Thoracic aorta (tissue), 2 donors: ENCODE data around the gene SGCE. TPM values are rescaled to one million over a fixed set of nuclear protein-coding genes. Genes with fewer than 3 reads are reported as not detected.

ENCODE experiments used
- ATAC-seq: fragments of 150-250 bp; one replicate; pipeline ENCODE4 v1.8.0; 2017; ENCODE audit warnings: low read depth; ENCODE audit not compliant: insufficient number of reproducible peaks, low FRiP score
- DNase-seq: peaks from one replicate; pipeline ENCODE4 v3.0.0-alpha.2; 2020; ENCODE audit warnings: low spot score
- H3K27ac ChIP-seq, 2 donors: fragments of 200-600 bp; sonication (generic); 1 replicate in 1 of 2; 2 replicates in 1 of 2; pipeline ENCODE4 v1.5.1; 2016; ENCODE audit warnings: mild to moderate bottlenecking in 2 of 2, moderate library complexity in 2 of 2
- H3K27me3 ChIP-seq: fragments of 200-600 bp; sonication (generic); replicated peaks from 2 replicates; pipeline ENCODE4 v1.6.0; 2016; ENCODE audit warnings: mild to moderate bottlenecking; ENCODE audit not compliant: insufficient read depth
- H3K36me3 ChIP-seq: fragments of 200-600 bp; sonication (generic); one replicate; pipeline ENCODE4 v1.5.1; 2016
- H3K4me1 ChIP-seq, 2 donors: fragments of 200-600 bp; sonication (generic); 1 replicate in 1 of 2; 2 replicates in 1 of 2; pipeline versions ENCODE4 v1.5.1 to v1.6.0; 2016; ENCODE audit warnings: low read depth in 2 of 2, mild to moderate bottlenecking in 1 of 2; ENCODE audit not compliant: control insufficient read depth in 1 of 2
- H3K4me3 ChIP-seq: fragments of 200-600 bp; sonication (generic); 2 replicates; pipeline ENCODE4 v1.5.1; 2016; ENCODE audit warnings: mild to moderate bottlenecking
- H3K9me3 ChIP-seq: fragments of 200-600 bp; sonication (generic); 2 replicates; pipeline ENCODE4 v1.5.1; 2016
- total RNA-seq, 2 donors: library from RNA; depleted of rRNA; stranded (reverse); fragments of >200 nt; gene quantifications; one replicate each; pipeline versions ENCODE4 v1.1.0 to v1.2.3, GENCODE V29; 2016
- TF ChIP-seq, protein P1 (sequence below): fragments of 200-600 bp; sonication (generic); IDR thresholded peaks from one replicate; pipeline ENCODE4 v1.5.1; 2019; ENCODE audit warnings: antibody characterized with exemption

The SGCE gene
- total RNA-seq, 2 donors from 2014 or later = 106 to 131 TPM

DNA sequence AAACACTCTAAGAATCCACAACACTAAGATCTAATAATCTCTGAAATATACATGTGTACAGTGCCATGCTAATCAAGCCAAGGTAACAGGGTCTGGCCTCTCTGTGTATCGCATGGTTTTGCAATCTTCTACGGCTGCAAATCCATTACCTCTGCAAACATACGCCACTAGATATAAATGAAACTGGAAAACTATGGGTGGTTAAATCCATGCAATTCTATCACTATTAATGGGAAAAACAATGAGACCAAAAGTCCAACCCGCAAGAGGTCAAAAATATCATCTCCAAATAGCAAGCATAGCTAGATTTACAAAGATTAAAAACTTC, 23.0 kb downstream of the SGCE start:
- Histone ChIP-seq H3K4me1 (peaks cover 7 to 8% of the 10 kb centered on the region in 2 donors), H3K36me3 (no peaks in the 10 kb centered on the region), H3K27ac (no peak overlapping the region), H3K9me3 (no peaks in the 10 kb centered on the region), H3K27me3 (no peaks in the 10 kb centered on the region), H3K4me3 (no peak overlapping the region)
- TF ChIP-seq, protein P1, sequence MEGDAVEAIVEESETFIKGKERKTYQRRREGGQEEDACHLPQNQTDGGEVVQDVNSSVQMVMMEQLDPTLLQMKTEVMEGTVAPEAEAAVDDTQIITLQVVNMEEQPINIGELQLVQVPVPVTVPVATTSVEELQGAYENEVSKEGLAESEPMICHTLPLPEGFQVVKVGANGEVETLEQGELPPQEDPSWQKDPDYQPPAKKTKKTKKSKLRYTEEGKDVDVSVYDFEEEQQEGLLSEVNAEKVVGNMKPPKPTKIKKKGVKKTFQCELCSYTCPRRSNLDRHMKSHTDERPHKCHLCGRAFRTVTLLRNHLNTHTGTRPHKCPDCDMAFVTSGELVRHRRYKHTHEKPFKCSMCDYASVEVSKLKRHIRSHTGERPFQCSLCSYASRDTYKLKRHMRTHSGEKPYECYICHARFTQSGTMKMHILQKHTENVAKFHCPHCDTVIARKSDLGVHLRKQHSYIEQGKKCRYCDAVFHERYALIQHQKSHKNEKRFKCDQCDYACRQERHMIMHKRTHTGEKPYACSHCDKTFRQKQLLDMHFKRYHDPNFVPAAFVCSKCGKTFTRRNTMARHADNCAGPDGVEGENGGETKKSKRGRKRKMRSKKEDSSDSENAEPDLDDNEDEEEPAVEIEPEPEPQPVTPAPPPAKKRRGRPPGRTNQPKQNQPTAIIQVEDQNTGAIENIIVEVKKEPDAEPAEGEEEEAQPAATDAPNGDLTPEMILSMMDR = no peak
- no peak for ATAC-seq
- DNase-seq = no peak

DNA sequence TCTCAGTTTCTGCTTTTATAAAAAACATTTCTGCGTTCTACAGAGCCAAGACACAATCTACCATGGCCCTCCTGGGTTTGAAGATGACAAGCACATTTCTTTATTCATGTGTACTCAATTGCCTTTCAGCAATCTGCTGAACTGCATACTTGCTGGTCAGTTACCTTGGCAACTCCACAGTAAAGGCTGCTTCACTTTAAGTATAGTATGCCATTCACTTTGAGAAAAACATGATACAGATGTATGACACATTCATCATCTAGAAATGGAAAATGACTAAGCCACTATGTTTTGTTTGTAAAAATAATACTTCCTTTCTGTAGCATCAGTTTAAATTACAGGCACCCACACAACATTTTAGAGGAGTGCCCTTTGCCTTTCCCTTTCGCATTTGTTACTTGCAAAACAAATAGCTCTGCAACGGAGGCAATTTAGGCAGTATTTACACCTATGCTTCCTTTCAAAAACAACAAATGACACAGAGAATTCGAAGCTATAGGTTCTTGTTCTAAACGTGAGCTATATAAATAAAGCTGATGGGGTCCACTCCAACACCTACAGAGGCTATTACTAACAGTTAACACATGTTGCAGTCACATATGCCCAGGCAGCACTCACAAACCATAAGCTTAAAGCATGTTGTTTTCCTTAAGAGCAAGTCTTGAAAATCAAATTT, 23.5 kb downstream of the SGCE start:
- H3K27ac ChIP-seq = no peak overlapping the region
- no peak for DNase-seq
- no peaks in the 10 kb centered on the region for H3K27me3 ChIP-seq
- H3K9me3 ChIP-seq = no peaks in the 10 kb centered on the region
- TF ChIP-seq, protein P1 = no peak
- no peak for ATAC-seq
- peaks cover 7 to 8% of the 10 kb centered on the region in 2 donors for H3K4me1 ChIP-seq
- H3K36me3 ChIP-seq = no peaks in the 10 kb centered on the region
- no peak overlapping the region for H3K4me3 ChIP-seq

DNA sequence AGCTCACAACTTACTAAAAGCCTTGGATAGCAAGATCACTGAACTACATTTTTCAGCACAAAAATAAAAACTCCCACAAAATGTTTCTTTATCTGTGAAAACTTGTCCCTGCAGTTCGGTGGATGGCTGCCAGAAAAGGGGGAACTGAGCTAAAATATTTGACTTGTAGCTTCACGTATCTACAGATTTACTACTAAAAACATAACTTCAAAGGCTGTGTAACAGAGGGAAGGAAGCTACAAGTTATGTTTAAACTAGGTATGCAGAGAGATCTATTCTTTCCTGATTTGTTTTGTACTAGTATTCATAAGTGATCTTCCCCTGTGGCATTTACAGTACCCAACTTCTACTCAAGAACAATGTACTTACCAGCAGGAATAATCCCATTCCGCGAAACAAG, 25.1 kb downstream of the SGCE start:
- DNase-seq = no peak
- no peaks in the 10 kb centered on the region for H3K27me3 ChIP-seq
- no peaks in the 10 kb centered on the region for H3K36me3 ChIP-seq
- H3K9me3 ChIP-seq = no peaks in the 10 kb centered on the region
- H3K4me3 ChIP-seq = no peak overlapping the region
- TF ChIP-seq, protein P1 = no peak
- ATAC-seq = no peak
- H3K4me1 ChIP-seq = peaks cover 7 to 8% of the 10 kb centered on the region in 2 donors
- no peak overlapping the region for H3K27ac ChIP-seq

DNA sequence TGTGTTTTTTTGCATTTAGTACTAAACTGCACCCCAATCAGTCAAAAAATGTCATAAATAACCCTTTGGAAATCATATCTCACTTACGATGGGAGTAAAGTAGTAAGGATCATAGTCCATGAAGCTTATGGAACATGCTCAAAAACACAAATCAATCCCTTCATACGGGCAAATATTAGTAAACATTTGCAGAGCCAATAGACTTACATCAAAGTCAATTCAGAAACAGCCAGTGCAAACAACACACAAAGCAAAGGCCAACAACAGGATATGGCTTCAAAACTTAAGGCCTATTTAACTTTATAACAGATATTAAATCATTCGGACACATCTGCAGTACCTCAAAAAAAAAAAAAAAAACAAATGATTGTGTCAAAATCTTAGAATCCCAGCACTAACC, 32.1 kb downstream of the SGCE start:
- ATAC-seq = no peak
- Histone ChIP-seq H3K4me3 (no peak overlapping the region), H3K9me3 (no peaks in the 10 kb centered on the region), H3K36me3 (no peaks in the 10 kb centered on the region), H3K27ac (no peak overlapping the region), H3K27me3 (no peaks in the 10 kb centered on the region), H3K4me1 (peaks cover 4 to 12% of the 10 kb centered on the region in 2 donors)
- TF ChIP-seq, protein P1 = no peak
- no peak for DNase-seq

DNA sequence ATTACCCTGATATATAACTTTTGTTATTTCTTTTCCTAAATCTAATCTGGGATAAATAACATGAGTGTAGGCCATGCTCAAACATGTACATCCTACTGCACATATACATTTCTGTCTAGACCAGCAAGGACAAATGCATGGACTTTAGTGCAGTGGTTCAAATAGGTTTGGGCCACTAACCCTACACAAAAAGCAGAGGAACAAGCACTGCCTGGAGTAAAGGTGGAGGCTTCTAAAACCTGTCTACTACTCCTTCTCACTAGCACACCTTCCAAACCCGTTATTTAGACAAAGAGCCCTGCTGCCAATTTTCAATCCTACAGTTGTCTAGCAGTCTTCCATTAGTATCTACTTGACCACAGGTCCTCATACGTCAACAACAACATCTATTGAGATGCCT, 34.8 kb downstream of the SGCE start:
- H3K9me3 ChIP-seq = no peaks in the 10 kb centered on the region
- DNase-seq = no peak
- H3K27me3 ChIP-seq = no peaks in the 10 kb centered on the region
- H3K4me3 ChIP-seq = no peak overlapping the region
- H3K4me1 ChIP-seq = peaks cover 4 to 12% of the 10 kb centered on the region in 2 donors
- H3K27ac ChIP-seq = no peak overlapping the region
- H3K36me3 ChIP-seq = no peaks in the 10 kb centered on the region
- no peak for ATAC-seq
- TF ChIP-seq, protein P1 = no peak
